ENCODE data around the gene HPSE2. TPM values are rescaled to one million over a fixed set of nuclear protein-coding genes. Genes with fewer than 3 reads are reported as not detected.

Gene HPSE2
- total RNA-seq, 1 donor from 2014 or later, result 3.4 TPM

- H3K4me1 ChIP-seq, result peaks cover 28% of the 10 kb centered on the region
- peaks cover 95% of the 10 kb centered on the region for H3K27me3 ChIP-seq
- ATAC-seq (peak; percentile 53), DNase-seq (peak; percentile 70)
- no peak overlapping the region for H3K27ac ChIP-seq
- H3K36me3 ChIP-seq, result no peaks in the 10 kb centered on the region
- intact Hi-C loops (cut with DNase I), result no loop called here
- no peaks in the 10 kb centered on the region for H3K9me3 ChIP-seq
- peak overlapping the region; percentile 51 for H3K4me3 ChIP-seq
- TF ChIP-seq CTCF (IDR thresholded peaks at IDR 0.05), result no peak
Measured at GRCh38 chr10:99233689-99234037, 2.0 kb downstream of the HPSE2 start.

GRCh38 chr10:99233000-99233688 is 2.5 kb downstream of the HPSE2 start:
- peaks cover 28% of the 10 kb centered on the region for H3K4me1 ChIP-seq
- DNase-seq (no peak), ATAC-seq (no peak)
- intact Hi-C loops (cut with DNase I), result no loop called here
- no peaks in the 10 kb centered on the region for H3K36me3 ChIP-seq
- H3K4me3 ChIP-seq, result peak overlapping the region; percentile 51
- no peak overlapping the region for H3K27ac ChIP-seq
- TF ChIP-seq CTCF (IDR thresholded peaks at IDR 0.05), result no peak
- no peaks in the 10 kb centered on the region for H3K9me3 ChIP-seq
- H3K27me3 ChIP-seq, result peaks cover 92% of the 10 kb centered on the region

- H3K27ac ChIP-seq, result no peak overlapping the region
- peak overlapping the region; percentile 11 for H3K4me3 ChIP-seq
Measured at GRCh38 chr10:99232360-99232999, 3.2 kb downstream of the HPSE2 start.

GRCh38 chr10:99224766-99225165 is 10.9 kb downstream of the HPSE2 start:
- DNase-seq, result no peak
- Histone ChIP-seq H3K9me3 (no peaks in the 10 kb centered on the region), H3K4me3 (no peak overlapping the region), H3K27me3 (peaks cover 21% of the 10 kb centered on the region), H3K4me1 (no peaks in the 10 kb centered on the region), H3K36me3 (no peaks in the 10 kb centered on the region), H3K27ac (no peak overlapping the region)
- ATAC-seq, result no peak
- intact Hi-C loops (cut with DNase I), result no loop called here
- TF ChIP-seq CTCF (IDR thresholded peaks at IDR 0.05), result no peak

More at GRCh38 chr10:99232360-99232999, 3.2 kb downstream of the HPSE2 start:
- Histone ChIP-seq H3K4me1 (peaks cover 28% of the 10 kb centered on the region), H3K9me3 (no peaks in the 10 kb centered on the region), H3K36me3 (no peaks in the 10 kb centered on the region), H3K27me3 (peaks cover 86% of the 10 kb centered on the region)
- DNase-seq (no peak), ATAC-seq (peak; percentile 12)
- TF ChIP-seq CTCF (IDR thresholded peaks at IDR 0.05), result no peak
- intact Hi-C loops (cut with DNase I), result no loop called here

GRCh38 chr10:99207340-99207739 is 28.3 kb downstream of the HPSE2 start:
- Histone ChIP-seq H3K27me3 (no peaks in the 10 kb centered on the region), H3K9me3 (no peaks in the 10 kb centered on the region), H3K4me1 (no peaks in the 10 kb centered on the region), H3K4me3 (no peak overlapping the region), H3K27ac (no peak overlapping the region), H3K36me3 (no peaks in the 10 kb centered on the region)
- no peak for ATAC-seq
- intact Hi-C loops (cut with DNase I), result no loop called here
- no peak for DNase-seq
- TF ChIP-seq CTCF (IDR thresholded peaks at IDR 0.05), result no peak
